GM12878 (cell line): Measurements from ENCODE around the gene GSG1L2. TPM values are rescaled to one million over a fixed set of nuclear protein-coding genes. Genes with fewer than 3 reads are reported as not detected.

ENCODE experiments used
- ATAC-seq: fragments of 200-7000 bp; cut with Tn5 transposase; 3 replicates; pipeline ENCODE4 v1.9.1; 2020; ENCODE audit warnings: mild to moderate bottlenecking, moderate library complexity
- BruUV-seq: library from RNA; stranded (reverse); fragments of 400-500 nt; replicated peaks from 2 replicates; lab custom pipeline; 2021; lab: Mats Ljungman, UMichigan
- CTCF ChIA-PET: fragments of 300-600 bp; sonication (Branson Sonifier 250); formaldehyde crosslinking; extraction: SDS; loops from one replicate; lab custom pipeline; 2021; ENCODE audit warnings: inconsistent platforms; lab: Yijun Ruan, JAX
- POLR2A ChIA-PET: fragments of 350-600 bp; formaldehyde crosslinking; extraction: SDS; loops from one replicate; lab custom pipeline; 2021; ENCODE audit warnings: inconsistent platforms; lab: Charles Lee
- RAD21 ChIA-PET: fragments of 300-600 bp; sonication (Branson Sonifier 250); formaldehyde crosslinking; loops from one replicate; lab custom pipeline; 2023; ENCODE audit warnings: antibody characterized with exemption; ENCODE audit not compliant: unreplicated experiment; lab: Charles Lee
- SMC1A ChIA-PET: fragments of 300-600 bp; sonication (Branson Sonifier 250); formaldehyde crosslinking; loops from one replicate; lab custom pipeline; 2023; ENCODE audit not compliant: unreplicated experiment, uncharacterized antibody; lab: Charles Lee
- DNase-seq: peaks from one replicate; pipeline ENCODE4 v3.0.0-alpha.2; 2011; ENCODE audit warnings: low read depth, low spot score
- FAIRE-seq: peaks from 3 replicates; lab custom pipeline; 2011; peaks lifted over from hg19 to GRCh38; lab: Jason Lieb, UNC
- H2AFZ ChIP-seq: 2 replicates; pipeline ENCODE4 v1.6.0; 2011; ENCODE audit warnings: low read depth, low read length, control low read depth; ENCODE audit not compliant: control insufficient read depth
- H3K27ac ChIP-seq: 2 replicates; pipeline ENCODE4 v1.5.1; 2011; ENCODE audit warnings: control low read depth; ENCODE audit not compliant: control insufficient read depth, insufficient read depth
- H3K27me3 ChIP-seq, 2 experiments: replicated peaks in 1 of 2; 2 replicates each; pipeline versions ENCODE4 v1.6.0 to v1.6.1; 2011; ENCODE audit warnings: low read length in 1 of 2; ENCODE audit not compliant: control insufficient read depth in 2 of 2, insufficient read depth in 2 of 2
- H3K36me3 ChIP-seq, 2 experiments: 2 replicates each; pipeline ENCODE4 v1.5.1; 2011; ENCODE audit warnings: low read length in 1 of 2; ENCODE audit not compliant: control insufficient read depth in 2 of 2, insufficient read depth in 2 of 2
- H3K4me1 ChIP-seq: 2 replicates; pipeline ENCODE4 v1.6.1; 2011; ENCODE audit warnings: mild to moderate bottlenecking, low read length, moderate library complexity, mixed read lengths; ENCODE audit not compliant: control insufficient read depth, insufficient read depth
- H3K4me2 ChIP-seq: 2 replicates; pipeline ENCODE4 v1.6.0; 2011; ENCODE audit warnings: control low read depth; ENCODE audit not compliant: control insufficient read depth, insufficient read depth
- H3K4me3 ChIP-seq: fragments of 200-600 bp; sonication (generic); 2 replicates; pipeline ENCODE4 v1.5.1; 2016
- H3K79me2 ChIP-seq: 2 replicates; pipeline ENCODE4 v1.6.0; 2011; ENCODE audit warnings: low read length; ENCODE audit not compliant: control insufficient read depth, insufficient read depth
- H3K9ac ChIP-seq: 2 replicates; pipeline ENCODE4 v1.8.0; 2011; ENCODE audit warnings: low read length, control low read depth, mixed read lengths; ENCODE audit not compliant: control insufficient read depth, insufficient read depth
- H3K9me3 ChIP-seq: replicated peaks from 3 replicates; pipeline ENCODE4 v1.5.1; 2011; ENCODE audit warnings: mild to moderate bottlenecking, low read length; ENCODE audit not compliant: control insufficient read depth, insufficient read depth
- H4K20me1 ChIP-seq: 2 replicates; pipeline ENCODE4 v1.6.0; 2011; ENCODE audit not compliant: control insufficient read depth, insufficient read depth
- ESRRA ChIP-seq: IDR thresholded peaks from 2 replicates; pipeline ENCODE4 v1.6.1; 2012; ENCODE audit warnings: mild to moderate bottlenecking, low read length, improper control_type of control experiment
- ETV6 ChIP-seq, 2 experiments: fragments of 450-650 bp in 1 of 2; IDR thresholded peaks in 1 of 2; conservative IDR thresholded peaks in 1 of 2; 2 replicates each; pipeline ENCODE4 v1.6.1; 2014; ENCODE audit warnings: antibody characterized with exemption in 1 of 2, borderline replicate concordance in 1 of 2, low read depth in 1 of 2, mild to moderate bottlenecking in 1 of 2, moderate library complexity in 1 of 2
- IKZF2 ChIP-seq, 2 experiments: fragments of 450-650 bp; IDR thresholded peaks; 2 replicates each; pipeline ENCODE4 v1.6.1; 2017; ENCODE audit warnings: mild to moderate bottlenecking in 2 of 2, moderate library complexity in 2 of 2
- MXI1 ChIP-seq: fragments of 150-350 bp; IDR thresholded peaks from 2 replicates; pipeline ENCODE4 v1.6.1; 2011; ENCODE audit warnings: low read depth, mild to moderate bottlenecking, inconsistent platforms, low read length, improper control_type of control experiment
- NR2C1 ChIP-seq: fragments of 450-650 bp; IDR thresholded peaks from 2 replicates; pipeline ENCODE4 v1.6.1; 2017; ENCODE audit warnings: antibody characterized with exemption, mild to moderate bottlenecking, moderate library complexity
- POU2F2 ChIP-seq: IDR thresholded peaks from 3 replicates; pipeline ENCODE4 v1.6.1; 2011; ENCODE audit warnings: low read depth, mild to moderate bottlenecking, low read length, borderline replicate concordance
- RBBP5 ChIP-seq: fragments of 200-600 bp; sonication (generic); conservative IDR thresholded peaks from 2 replicates; pipeline ENCODE4 v1.6.1; 2016
- SIN3A ChIP-seq: IDR thresholded peaks from 2 replicates; pipeline ENCODE4 v1.6.1; 2012; ENCODE audit warnings: low read depth, low read length, improper control_type of control experiment
- SIX5 ChIP-seq: IDR thresholded peaks from 2 replicates; pipeline ENCODE4 v1.6.1; 2011; ENCODE audit warnings: mild to moderate bottlenecking, low read depth, low read length, moderate library complexity; ENCODE audit not compliant: severe bottlenecking
- SREBF1 ChIP-seq: IDR thresholded peaks from 2 replicates; pipeline ENCODE4 v1.6.1; 2012; ENCODE audit warnings: mild to moderate bottlenecking, low read length
- STAT3 ChIP-seq: IDR thresholded peaks from 2 replicates; pipeline ENCODE4 v1.6.1; 2011; ENCODE audit warnings: low read depth, low read length, improper control_type of control experiment
- ZZZ3 ChIP-seq: IDR thresholded peaks from 2 replicates; pipeline ENCODE4 v1.6.1; 2011; ENCODE audit warnings: low read depth; ENCODE audit not compliant: control insufficient read depth, insufficient read length
- WGBS: methylation state at CpG from one replicate; pipeline ENCODE4 v1.1.6; 2016; ENCODE audit warnings: low lambda C conversion rate; ENCODE audit not compliant: insufficient replicate concordance, insufficient coverage; ENCODE audit errors: missing lambda C conversion rate; 5-methylcytosine and 5-hydroxymethylcytosine counted together
- in situ Hi-C: fragments of 300-500 bp; cut with MboI; formaldehyde crosslinking; loops from 9 replicates; pipeline ENCODE4 v1.14.3; 2018; ENCODE audit warnings: mixed read lengths
- intact Hi-C: fragments of 100-400 bp; cut with micrococcal nuclease; formaldehyde crosslinking; loops from one replicate; pipeline ENCODE4 v1.14.2; 2022; ENCODE audit not compliant: unreplicated experiment
- polyA plus RNA-seq, 11 experiments: library from polyadenylated mRNA; depleted of rRNA in 4 of 11; unstranded in 6 of 11; stranded (reverse) in 5 of 11; fragments of >200 nt; fragmentation: Nextera tagmentation in 4 of 11; fragmentation: Illumina TruSeq in 1 of 11; extraction: Ambion mirVana in 4 of 11; extraction: Trizol in 1 of 11; gene quantifications; 1 replicate in 1 of 11; 2 replicates in 10 of 11; pipeline versions ENCODE4 v1.2.1 to v1.2.3, GENCODE V29; 2011 to 2016; ENCODE audit warnings: inconsistent platforms in 2 of 11, missing spikeins in 2 of 11, low read depth in 1 of 11
- total RNA-seq, 4 experiments: library from RNA; depleted of rRNA in 3 of 4; stranded (reverse); fragments of >200 nt in 3 of 4; fragmentation: Illumina TruSeq in 1 of 4; extraction: Trizol in 1 of 4; gene quantifications; 2 replicates each; pipeline versions ENCODE4 v1.2.1 to v1.2.3, GENCODE V29; 2013 to 2021
- TF ChIP-seq, protein P1 (sequence below): fragments of 450-650 bp; conservative IDR thresholded peaks from 2 replicates; pipeline ENCODE4 v1.6.1; 2017; ENCODE audit warnings: mild to moderate bottlenecking, moderate library complexity
- TF ChIP-seq, protein P2 (sequence below): IDR thresholded peaks from 2 replicates; pipeline ENCODE4 v1.6.1; 2012; ENCODE audit warnings: mild to moderate bottlenecking, low read depth, low read length
- TF ChIP-seq, protein P3 (sequence below): fragments of 150-350 bp; IDR thresholded peaks from 2 replicates; pipeline ENCODE4 v1.6.1; 2016; ENCODE audit warnings: low read depth, low read length

GSG1L2 gene
- total and polyA plus RNA-seq, 10 of the 15 experiments (the other 5 are each of a cell fraction or from before 2014, with no cell fraction given) = not detected

DNA sequence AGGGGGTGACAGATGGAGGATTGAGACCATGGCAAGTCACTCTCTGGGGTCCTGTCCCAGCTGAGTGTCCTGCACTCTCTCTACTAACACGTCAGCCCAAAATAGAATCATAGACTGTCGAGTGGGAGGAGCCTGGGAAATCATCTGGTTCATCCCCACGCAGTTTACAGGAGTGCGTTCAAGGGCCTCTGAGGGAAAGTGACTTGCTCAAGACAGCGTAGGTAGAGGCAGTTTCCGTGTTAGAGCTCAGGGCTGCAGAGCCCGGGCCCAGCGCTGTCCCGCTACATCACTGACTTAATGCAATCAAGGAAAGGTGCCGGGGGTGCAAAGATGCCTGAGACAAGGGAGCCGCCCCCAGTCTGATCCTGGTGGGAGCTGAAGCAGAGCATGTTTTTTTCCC, 10.3 kb downstream of the GSG1L2 start:
- ChIA-PET SMC1A (no interaction called here), CTCF (no interaction called here), POLR2A (no interaction called here), RAD21 (no interaction called here)
- no peaks in the 10 kb centered on the region for H3K36me3 ChIP-seq
- no peak overlapping the region for H3K9ac ChIP-seq
- FAIRE-seq (no peak), DNase-seq (no peak), ATAC-seq (no peak)
- no TSS peak for BruUV-seq
- no peaks in the 10 kb centered on the region for H4K20me1 ChIP-seq
- no peaks in the 10 kb centered on the region for H3K9me3 ChIP-seq
- no peak overlapping the region for H3K4me2 ChIP-seq
- in situ Hi-C loops (no loop called here), intact Hi-C loops (no loop called here)
- no peaks in the 10 kb centered on the region for H3K4me1 ChIP-seq
- no peaks in the 10 kb centered on the region for H3K79me2 ChIP-seq
- no peak overlapping the region for H3K27ac ChIP-seq
- H3K27me3 ChIP-seq = no peaks in the 10 kb centered on the region
- H3K4me3 ChIP-seq = no peak overlapping the region
- WGBS = 52% methylated on average over 11 of the region's 11 CpGs
- no peak overlapping the region for H2AFZ ChIP-seq
- no peak for TF ChIP-seq ZZZ3
- TF ChIP-seq, protein P1, sequence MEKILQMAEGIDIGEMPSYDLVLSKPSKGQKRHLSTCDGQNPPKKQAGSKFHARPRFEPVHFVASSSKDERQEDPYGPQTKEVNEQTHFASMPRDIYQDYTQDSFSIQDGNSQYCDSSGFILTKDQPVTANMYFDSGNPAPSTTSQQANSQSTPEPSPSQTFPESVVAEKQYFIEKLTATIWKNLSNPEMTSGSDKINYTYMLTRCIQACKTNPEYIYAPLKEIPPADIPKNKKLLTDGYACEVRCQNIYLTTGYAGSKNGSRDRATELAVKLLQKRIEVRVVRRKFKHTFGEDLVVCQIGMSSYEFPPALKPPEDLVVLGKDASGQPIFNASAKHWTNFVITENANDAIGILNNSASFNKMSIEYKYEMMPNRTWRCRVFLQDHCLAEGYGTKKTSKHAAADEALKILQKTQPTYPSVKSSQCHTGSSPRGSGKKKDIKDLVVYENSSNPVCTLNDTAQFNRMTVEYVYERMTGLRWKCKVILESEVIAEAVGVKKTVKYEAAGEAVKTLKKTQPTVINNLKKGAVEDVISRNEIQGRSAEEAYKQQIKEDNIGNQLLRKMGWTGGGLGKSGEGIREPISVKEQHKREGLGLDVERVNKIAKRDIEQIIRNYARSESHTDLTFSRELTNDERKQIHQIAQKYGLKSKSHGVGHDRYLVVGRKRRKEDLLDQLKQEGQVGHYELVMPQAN = no peak
- no peak for TF ChIP-seq STAT3
- no peak for TF ChIP-seq RBBP5
- TF ChIP-seq, protein P2, sequence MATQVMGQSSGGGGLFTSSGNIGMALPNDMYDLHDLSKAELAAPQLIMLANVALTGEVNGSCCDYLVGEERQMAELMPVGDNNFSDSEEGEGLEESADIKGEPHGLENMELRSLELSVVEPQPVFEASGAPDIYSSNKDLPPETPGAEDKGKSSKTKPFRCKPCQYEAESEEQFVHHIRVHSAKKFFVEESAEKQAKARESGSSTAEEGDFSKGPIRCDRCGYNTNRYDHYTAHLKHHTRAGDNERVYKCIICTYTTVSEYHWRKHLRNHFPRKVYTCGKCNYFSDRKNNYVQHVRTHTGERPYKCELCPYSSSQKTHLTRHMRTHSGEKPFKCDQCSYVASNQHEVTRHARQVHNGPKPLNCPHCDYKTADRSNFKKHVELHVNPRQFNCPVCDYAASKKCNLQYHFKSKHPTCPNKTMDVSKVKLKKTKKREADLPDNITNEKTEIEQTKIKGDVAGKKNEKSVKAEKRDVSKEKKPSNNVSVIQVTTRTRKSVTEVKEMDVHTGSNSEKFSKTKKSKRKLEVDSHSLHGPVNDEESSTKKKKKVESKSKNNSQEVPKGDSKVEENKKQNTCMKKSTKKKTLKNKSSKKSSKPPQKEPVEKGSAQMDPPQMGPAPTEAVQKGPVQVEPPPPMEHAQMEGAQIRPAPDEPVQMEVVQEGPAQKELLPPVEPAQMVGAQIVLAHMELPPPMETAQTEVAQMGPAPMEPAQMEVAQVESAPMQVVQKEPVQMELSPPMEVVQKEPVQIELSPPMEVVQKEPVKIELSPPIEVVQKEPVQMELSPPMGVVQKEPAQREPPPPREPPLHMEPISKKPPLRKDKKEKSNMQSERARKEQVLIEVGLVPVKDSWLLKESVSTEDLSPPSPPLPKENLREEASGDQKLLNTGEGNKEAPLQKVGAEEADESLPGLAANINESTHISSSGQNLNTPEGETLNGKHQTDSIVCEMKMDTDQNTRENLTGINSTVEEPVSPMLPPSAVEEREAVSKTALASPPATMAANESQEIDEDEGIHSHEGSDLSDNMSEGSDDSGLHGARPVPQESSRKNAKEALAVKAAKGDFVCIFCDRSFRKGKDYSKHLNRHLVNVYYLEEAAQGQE = no peak
- TF ChIP-seq SIX5 = no peak
- TF ChIP-seq, protein P3, sequence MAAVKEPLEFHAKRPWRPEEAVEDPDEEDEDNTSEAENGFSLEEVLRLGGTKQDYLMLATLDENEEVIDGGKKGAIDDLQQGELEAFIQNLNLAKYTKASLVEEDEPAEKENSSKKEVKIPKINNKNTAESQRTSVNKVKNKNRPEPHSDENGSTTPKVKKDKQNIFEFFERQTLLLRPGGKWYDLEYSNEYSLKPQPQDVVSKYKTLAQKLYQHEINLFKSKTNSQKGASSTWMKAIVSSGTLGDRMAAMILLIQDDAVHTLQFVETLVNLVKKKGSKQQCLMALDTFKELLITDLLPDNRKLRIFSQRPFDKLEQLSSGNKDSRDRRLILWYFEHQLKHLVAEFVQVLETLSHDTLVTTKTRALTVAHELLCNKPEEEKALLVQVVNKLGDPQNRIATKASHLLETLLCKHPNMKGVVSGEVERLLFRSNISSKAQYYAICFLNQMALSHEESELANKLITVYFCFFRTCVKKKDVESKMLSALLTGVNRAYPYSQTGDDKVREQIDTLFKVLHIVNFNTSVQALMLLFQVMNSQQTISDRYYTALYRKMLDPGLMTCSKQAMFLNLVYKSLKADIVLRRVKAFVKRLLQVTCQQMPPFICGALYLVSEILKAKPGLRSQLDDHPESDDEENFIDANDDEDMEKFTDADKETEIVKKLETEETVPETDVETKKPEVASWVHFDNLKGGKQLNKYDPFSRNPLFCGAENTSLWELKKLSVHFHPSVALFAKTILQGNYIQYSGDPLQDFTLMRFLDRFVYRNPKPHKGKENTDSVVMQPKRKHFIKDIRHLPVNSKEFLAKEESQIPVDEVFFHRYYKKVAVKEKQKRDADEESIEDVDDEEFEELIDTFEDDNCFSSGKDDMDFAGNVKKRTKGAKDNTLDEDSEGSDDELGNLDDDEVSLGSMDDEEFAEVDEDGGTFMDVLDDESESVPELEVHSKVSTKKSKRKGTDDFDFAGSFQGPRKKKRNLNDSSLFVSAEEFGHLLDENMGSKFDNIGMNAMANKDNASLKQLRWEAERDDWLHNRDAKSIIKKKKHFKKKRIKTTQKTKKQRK = no peak
- no peak for TF ChIP-seq NR2C1
- no peak for TF ChIP-seq IKZF2 (IDR thresholded peaks at IDR 0.05)
- TF ChIP-seq SREBF1 = no peak
- TF ChIP-seq SIN3A = no peak
- TF ChIP-seq ESRRA = no peak
- no peak for TF ChIP-seq POU2F2
- no peak for TF ChIP-seq MXI1
- no peak for TF ChIP-seq ETV6 (conservative IDR thresholded peaks at IDR 0.05 in 1 of 2, IDR thresholded peaks at IDR 0.05 in 1 of 2; ENCODE audit: borderline replicate concordance in 1 of 2, low read depth in 1 of 2)
